ENCODE data around the gene RGS7BP.

Gene RGS7BP

GRCh38 chr5:64628901-64629300 is 123.1 kb downstream of the RGS7BP start:
- no peak for DNase-seq (ENCODE audit: low read depth, low spot score)
- H3K4me3 ChIP-seq (ENCODE audit: low read depth, low read length), result no peak overlapping the region
- TF ChIP-seq CTCF (IDR thresholded peaks at IDR 0.05; ENCODE audit: low read depth, low read length), result no peak
- in situ Hi-C loops (cut with HindIII; ENCODE audit: low sequenced_read_pairs), result no loop called here

- no peak overlapping the region for H3K4me3 ChIP-seq (ENCODE audit: low read depth, low read length)
- TF ChIP-seq CTCF (IDR thresholded peaks at IDR 0.05; ENCODE audit: low read depth, low read length), result no peak
- in situ Hi-C loops (cut with HindIII; ENCODE audit: low sequenced_read_pairs), result no loop called here
Observed at GRCh38 chr5:64629841-64630240, 124.0 kb downstream of the RGS7BP start.

GRCh38 chr5:64632251-64632650 is 126.4 kb downstream of the RGS7BP start:
- in situ Hi-C loops (cut with HindIII; ENCODE audit: low sequenced_read_pairs), result no loop called here
- peak; percentile 7 for DNase-seq (ENCODE audit: low read depth, low spot score)
- H3K4me3 ChIP-seq (ENCODE audit: low read depth, low read length), result no peak overlapping the region
- no peak for TF ChIP-seq CTCF (IDR thresholded peaks at IDR 0.05; ENCODE audit: low read depth, low read length)

More at GRCh38 chr5:64629841-64630240, 124.0 kb downstream of the RGS7BP start:
- DNase-seq (ENCODE audit: low read depth, low spot score), result no peak

- peak; percentile 40 for DNase-seq (ENCODE audit: low read depth, low spot score)
- in situ Hi-C loops (cut with HindIII; ENCODE audit: low sequenced_read_pairs), result no loop called here
- TF ChIP-seq CTCF (IDR thresholded peaks at IDR 0.05; ENCODE audit: low read depth, low read length), result peak; percentile 52
- no peak overlapping the region for H3K4me3 ChIP-seq (ENCODE audit: low read depth, low read length)
Observed at GRCh38 chr5:64634997-64635686, 129.3 kb downstream of the RGS7BP start.

GRCh38 chr5:64637144-64637543 is 131.3 kb downstream of the RGS7BP start:
- DNase-seq (ENCODE audit: low read depth, low spot score), result no peak
- TF ChIP-seq CTCF (IDR thresholded peaks at IDR 0.05; ENCODE audit: low read depth, low read length), result no peak
- no peak overlapping the region for H3K4me3 ChIP-seq (ENCODE audit: low read depth, low read length)
- in situ Hi-C loops (cut with HindIII; ENCODE audit: low sequenced_read_pairs), result no loop called here

- peak; percentile 14 for TF ChIP-seq CTCF (IDR thresholded peaks at IDR 0.05; ENCODE audit: low read depth, low read length)
- in situ Hi-C loops (cut with HindIII; ENCODE audit: low sequenced_read_pairs), result no loop called here
- H3K4me3 ChIP-seq (ENCODE audit: low read depth, low read length), result no peak overlapping the region
- DNase-seq (ENCODE audit: low read depth, low spot score), result no peak
Observed at GRCh38 chr5:64637837-64638443, 132.1 kb downstream of the RGS7BP start.
